Endothelial cell of umbilical vein (primary cell): ENCODE measurements around the gene MAML3. TPM values are rescaled to one million over a fixed set of nuclear protein-coding genes. Genes with fewer than 3 reads are reported as not detected.

ENCODE experiments used
- BruUV-seq: library from RNA; stranded (reverse); fragments of 400-500 nt; replicated peaks from 2 replicates; lab custom pipeline; 2021; lab: Mats Ljungman, UMichigan
- CTCF ChIA-PET: fragments of 300-600, 350-600 bp; sonication (Branson Sonifier 250); formaldehyde crosslinking; loops from one replicate; lab custom pipeline; 2021; ENCODE audit warnings: antibody characterized with exemption, inconsistent platforms; lab: Charles Lee
- POLR2A ChIA-PET: fragments of 300-600, 350-600 bp; sonication (Branson Sonifier 250); formaldehyde crosslinking; loops from one replicate; lab custom pipeline; 2021; ENCODE audit warnings: antibody characterized with exemption, inconsistent platforms; lab: Charles Lee
- DNase-seq: peaks from one replicate; pipeline ENCODE4 v3.0.0-alpha.2; 2011; ENCODE audit warnings: low read depth, low spot score
- FAIRE-seq: peaks from 2 replicates; lab custom pipeline; 2011; peaks lifted over from hg19 to GRCh38; lab: Jason Lieb, UNC
- H2AFZ ChIP-seq: 2 replicates; pipeline ENCODE4 v1.6.0; 2012; ENCODE audit warnings: low read depth, low read length, control low read depth, inconsistent platforms
- H3K27ac ChIP-seq: 2 replicates; pipeline ENCODE4 v1.5.1; 2011; ENCODE audit warnings: low read depth, mild to moderate bottlenecking, control low read depth, low read length, moderate library complexity; ENCODE audit not compliant: insufficient read depth
- H3K27me3 ChIP-seq, 2 experiments: 2 replicates each; pipeline versions ENCODE4 v1.6.0 to v1.6.1; 2011; ENCODE audit warnings: low read length in 2 of 2, mixed read lengths in 1 of 2; ENCODE audit not compliant: control insufficient read depth in 2 of 2, insufficient read depth in 2 of 2
- H3K36me3 ChIP-seq, 2 experiments: 2 replicates in 1 of 2; 3 replicates in 1 of 2; pipeline ENCODE4 v1.5.1; 2011; ENCODE audit warnings: low read length in 2 of 2, mild to moderate bottlenecking in 1 of 2, moderate library complexity in 1 of 2; ENCODE audit not compliant: control insufficient read depth in 2 of 2, insufficient read depth in 2 of 2; ENCODE audit errors: extremely low read depth in 1 of 2
- H3K4me1 ChIP-seq: 3 replicates; pipeline ENCODE4 v1.5.1; 2011; ENCODE audit warnings: mild to moderate bottlenecking, low read length; ENCODE audit not compliant: control insufficient read depth, insufficient read depth; ENCODE audit errors: extremely low read depth
- H3K4me2 ChIP-seq: 2 replicates; pipeline ENCODE4 v1.6.1; 2011; ENCODE audit warnings: low read length, control low read depth, mixed read lengths; ENCODE audit not compliant: insufficient read depth
- H3K4me3 ChIP-seq, 3 experiments: fragments of 200-600 bp in 1 of 3; sonication (generic), shearing (Covaris generic) in 1 of 3; replicated peaks in 1 of 3; 2 replicates each; pipeline ENCODE4 v1.5.1; 2011 to 2016; ENCODE audit warnings: control low read depth in 3 of 3, low read length in 3 of 3, mild to moderate bottlenecking in 2 of 3, inconsistent platforms in 1 of 3, low read depth in 1 of 3, moderate library complexity in 1 of 3; ENCODE audit not compliant: insufficient read depth in 1 of 3
- H3K79me2 ChIP-seq: 2 replicates; pipeline ENCODE4 v1.6.0; 2012; ENCODE audit warnings: low read length, inconsistent platforms; ENCODE audit not compliant: control insufficient read depth, insufficient read depth
- H3K9ac ChIP-seq: replicated peaks from 2 replicates; pipeline ENCODE3; 2011; ENCODE audit warnings: low read length, control low read depth; ENCODE audit not compliant: insufficient read depth; ENCODE audit errors: extremely low read depth
- H3K9me1 ChIP-seq: replicated peaks from 3 replicates; pipeline ENCODE4 v1.6.0; 2011; ENCODE audit warnings: mild to moderate bottlenecking, low read length; ENCODE audit not compliant: control insufficient read depth, insufficient read depth; ENCODE audit errors: extremely low read depth
- H3K9me3 ChIP-seq: replicated peaks from 2 replicates; pipeline ENCODE4 v1.5.1; 2012; ENCODE audit warnings: low read length, inconsistent platforms; ENCODE audit not compliant: control insufficient read depth, insufficient read depth
- H4K20me1 ChIP-seq: replicated peaks from 2 replicates; pipeline ENCODE3; 2011; ENCODE audit warnings: mild to moderate bottlenecking, low read length; ENCODE audit not compliant: control insufficient read depth, insufficient read depth; ENCODE audit errors: extremely low read depth
- CTCF ChIP-seq, 2 donors: IDR thresholded peaks; 1 replicate in 1 of 2; 2 replicates in 1 of 2; pipeline ENCODE4 v1.5.1; 2011; ENCODE audit warnings: low read length in 2 of 2, mild to moderate bottlenecking in 2 of 2, moderate library complexity in 2 of 2, control low read depth in 1 of 2, inconsistent platforms in 1 of 2, low read depth in 1 of 2; ENCODE audit not compliant: insufficient read depth in 1 of 2; ENCODE audit errors: extremely low read depth in 1 of 2
- EZH2 ChIP-seq: IDR thresholded peaks from 2 replicates; pipeline ENCODE4 v1.6.1; 2012; ENCODE audit warnings: borderline replicate concordance, low read depth, mild to moderate bottlenecking, moderate library complexity, low read length, inconsistent platforms; ENCODE audit not compliant: severe bottlenecking
- FOS ChIP-seq: IDR thresholded peaks from 2 replicates; pipeline ENCODE4 v1.6.1; 2011; ENCODE audit warnings: mild to moderate bottlenecking, low read length, moderate library complexity, borderline replicate concordance; ENCODE audit not compliant: insufficient read depth
- GATA2 ChIP-seq: IDR thresholded peaks from 2 replicates; pipeline ENCODE4 v1.7.0; 2011; ENCODE audit warnings: low read depth, mild to moderate bottlenecking, moderate library complexity, mixed read lengths, low read length; ENCODE audit not compliant: insufficient read length, insufficient read depth
- MAX ChIP-seq: IDR thresholded peaks from 2 replicates; pipeline ENCODE4 v1.6.1; 2011; ENCODE audit not compliant: insufficient read depth, insufficient read length
- MYC ChIP-seq: IDR thresholded peaks from one replicate; pipeline ENCODE4 v1.6.1; 2011; ENCODE audit warnings: mild to moderate bottlenecking, low read depth, low read length
- POLR2A ChIP-seq: IDR thresholded peaks from 2 replicates; pipeline ENCODE4 v1.6.1; 2012; ENCODE audit warnings: low read depth, mild to moderate bottlenecking, control low read depth, low read length
- POLR2AphosphoS5 ChIP-seq: IDR thresholded peaks from 2 replicates; pipeline ENCODE4 v1.6.1; 2012; ENCODE audit warnings: low read depth, mild to moderate bottlenecking, control low read depth, low read length, moderate library complexity; ENCODE audit not compliant: insufficient read depth
- dilution Hi-C: fragments of 300-500 bp; cut with MboI; formaldehyde crosslinking; loops from one replicate; pipeline ENCODE4 v1.15.0; 2019; ENCODE audit warnings: low sequenced_read_pairs; ENCODE audit not compliant: extremely low pct_ligation_motif_present
- intact Hi-C: fragments of 100-400 bp; cut with micrococcal nuclease; formaldehyde crosslinking; loops from one replicate; pipeline ENCODE4 v1.10.0; 2022
- polyA plus RNA-seq, 4 experiments: library from polyadenylated mRNA; depleted of rRNA in 3 of 4; stranded (reverse) in 3 of 4; unstranded in 1 of 4; fragments of >200 nt; gene quantifications; 2 replicates each; pipeline versions ENCODE4 v1.2.1 to v1.2.3, GENCODE V29; 2011 to 2012; ENCODE audit warnings: missing spikeins in 1 of 4
- total RNA-seq: library from RNA; stranded (reverse); gene quantifications from 2 replicates; pipeline ENCODE4 v1.2.3, GENCODE V29; 2021

MAML3 gene
- total and polyA plus RNA-seq, 2 donors (not counting 3 experiments of a cell fraction or from before 2014, with no cell fraction given), result 14.0 to 20.3 TPM

GRCh38 chr4:139799615-139800014, 354.4 kb downstream of the MAML3 start:
- no peak for FAIRE-seq
- no peak overlapping the region for H3K9ac ChIP-seq
- no peaks in the 10 kb centered on the region for H3K36me3 ChIP-seq
- CTCF ChIA-PET, result interaction anchor here (1.2 to 1.7 kb wide), 2 partner anchors 8 to 531 kb away, joined by 3 to 4 read pairs; no protein-coding TSS in a partner anchor
- H4K20me1 ChIP-seq, result peaks cover 5% of the 10 kb centered on the region
- intact Hi-C loops (no loop called here), dilution Hi-C loops (no loop called here)
- no peak overlapping the region for H2AFZ ChIP-seq
- POLR2A ChIA-PET, result no interaction called here
- BruUV-seq, result no TSS peak
- H3K79me2 ChIP-seq, result no peaks in the 10 kb centered on the region
- no peak for DNase-seq
- H3K9me1 ChIP-seq, result no peaks in the 10 kb centered on the region
- H3K27ac ChIP-seq, result no peak overlapping the region
- H3K27me3 ChIP-seq, result no peaks in the 10 kb centered on the region
- no peak for TF ChIP-seq FOS
- TF ChIP-seq GATA2, result no peak
- no peaks in the 10 kb centered on the region for H3K4me1 ChIP-seq
- H3K9me3 ChIP-seq, result no peaks in the 10 kb centered on the region
- no peak overlapping the region for H3K4me2 ChIP-seq
- no peak overlapping the region for H3K4me3 ChIP-seq

- Histone ChIP-seq H3K4me2 (no peak overlapping the region), H3K36me3 (no peaks in the 10 kb centered on the region), H3K9ac (no peak overlapping the region), H3K79me2 (no peaks in the 10 kb centered on the region), H4K20me1 (peaks cover 5% of the 10 kb centered on the region), H3K27ac (no peak overlapping the region), H3K4me3 (no peak overlapping the region), H3K9me3 (no peaks in the 10 kb centered on the region), H3K9me1 (no peaks in the 10 kb centered on the region), H3K27me3 (no peaks in the 10 kb centered on the region), H3K4me1 (no peaks in the 10 kb centered on the region), H2AFZ (no peak overlapping the region)
- BruUV-seq, result no TSS peak
- dilution Hi-C loops (no loop called here), intact Hi-C loops (no loop called here)
- no peak for FAIRE-seq
- ChIA-PET POLR2A (no interaction called here), CTCF (no interaction called here)
- no peak for DNase-seq
- TF ChIP-seq MAX (no peak), MYC (no peak), POLR2AphosphoS5 (no peak), CTCF (IDR thresholded peaks at IDR 0.05; ENCODE audit: extremely low read depth in 1 of 2, insufficient read depth in 1 of 2, low read depth in 1 of 2, low read length in 2 of 2) (no peak), GATA2 (no peak), POLR2A (no peak), FOS (no peak), EZH2 (no peak)
Observed at GRCh38 chr4:139798456-139798855, 355.5 kb downstream of the MAML3 start.
